Activated CD8-positive, alpha-beta memory T cell treated with anti-CD3 and anti-CD28 coated beads, Interleukin-2, amount 50 U/mL, for 4 hours (primary cell): ENCODE measurements around the gene CCDC171.

Source experiments
- DNase-seq: peaks from one replicate; pipeline ENCODE4 v3.0.0-alpha.2; 2020

CCDC171 gene

DNA sequence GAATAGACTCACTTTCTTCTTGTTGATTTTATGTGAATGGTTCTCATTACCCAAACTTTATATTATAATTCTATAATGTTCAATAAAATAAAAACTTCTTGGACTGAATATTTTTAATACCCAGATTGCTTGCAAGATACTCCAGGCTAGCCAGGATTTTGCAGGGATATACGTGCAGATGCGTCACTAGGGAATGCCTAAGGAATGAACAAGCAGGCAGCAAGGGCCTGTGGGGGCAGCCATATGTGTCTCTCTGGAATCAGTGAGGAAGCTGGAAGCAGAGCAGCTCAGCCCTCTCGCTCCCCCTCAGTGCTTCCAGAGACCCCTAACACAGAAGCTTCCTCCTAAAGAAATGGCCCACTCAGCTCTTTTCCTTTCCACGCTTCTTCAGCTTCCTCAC is 457.4 kb downstream of the CCDC171 start:
- DNase-seq, result no peak

DNA sequence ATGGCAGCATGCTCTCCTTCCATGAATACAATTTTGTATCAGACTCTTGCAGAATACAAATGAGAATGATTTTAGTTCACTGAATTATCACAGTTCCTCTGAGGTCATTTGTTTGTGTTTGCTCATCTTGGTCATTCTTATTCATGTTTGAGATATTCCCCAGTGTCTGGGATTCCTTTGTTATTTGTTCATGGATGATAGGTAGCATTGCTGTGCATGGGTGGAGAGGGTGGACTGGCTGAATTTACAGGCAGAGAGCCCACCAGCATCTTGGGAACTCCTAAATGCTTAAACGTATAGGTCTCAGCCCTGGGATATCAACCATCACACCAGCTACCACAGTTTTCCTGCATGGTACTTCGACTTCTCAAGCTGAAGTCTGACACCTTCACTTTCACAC is 459.8 kb downstream of the CCDC171 start:
- no peak for DNase-seq

DNA sequence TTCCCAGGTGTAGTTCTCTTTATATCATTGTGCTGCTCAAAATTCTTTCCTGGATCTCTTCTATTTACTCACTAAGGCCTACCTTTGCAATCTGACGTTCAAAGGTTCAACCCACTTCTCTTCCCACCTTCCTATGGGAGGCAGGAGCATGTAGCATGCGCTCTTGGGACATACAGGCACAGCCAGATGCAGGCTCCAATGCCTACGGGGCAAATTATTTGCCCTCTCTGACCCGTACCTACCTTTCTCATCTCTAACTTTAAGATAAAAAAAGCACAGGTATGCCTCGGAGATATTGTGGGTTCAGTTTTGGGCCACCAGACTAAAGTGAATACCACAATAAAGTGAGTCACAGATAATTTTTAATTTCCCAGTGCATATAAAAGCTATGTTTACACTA is 460.5 kb downstream of the CCDC171 start:
- DNase-seq, result no peak

DNA sequence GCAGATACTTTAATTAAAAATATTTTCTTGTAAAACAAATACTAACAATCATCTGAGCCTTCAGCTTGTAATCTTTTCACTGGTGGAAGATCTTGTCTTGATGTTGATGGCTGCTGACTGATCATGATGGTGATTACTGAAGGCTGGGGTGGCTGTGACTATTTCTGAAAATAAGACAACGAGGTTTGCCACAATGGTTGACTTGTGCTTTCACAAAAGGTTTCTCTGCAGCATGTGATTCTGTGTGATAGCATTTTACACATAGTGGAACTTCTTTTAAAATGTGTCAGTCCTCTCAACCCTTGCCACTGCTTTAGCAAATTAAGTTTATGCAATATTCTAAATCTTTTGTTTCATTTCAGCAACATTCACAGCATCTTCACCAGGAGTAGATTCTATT is 461.0 kb downstream of the CCDC171 start:
- DNase-seq, result no peak

DNA sequence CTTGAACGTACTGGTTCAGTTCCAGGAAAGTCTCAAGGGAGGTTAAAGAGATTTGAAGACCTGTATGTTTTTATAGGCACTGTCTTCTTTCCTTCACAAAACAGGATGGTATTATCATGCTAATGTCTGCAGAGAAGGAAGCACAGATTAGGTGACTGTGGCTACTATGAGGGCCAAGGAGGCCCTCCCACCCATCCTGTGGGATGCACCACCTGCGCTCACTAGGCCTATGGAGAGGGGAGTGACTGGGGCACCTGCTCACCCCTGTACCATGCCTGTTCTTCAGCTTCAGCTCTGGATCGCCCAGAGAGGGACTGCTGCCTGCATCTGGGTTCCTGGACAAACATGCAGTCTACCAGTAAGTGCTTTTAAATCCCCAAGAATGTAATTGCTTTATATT is 469.4 kb downstream of the CCDC171 start:
- DNase-seq, result no peak

DNA sequence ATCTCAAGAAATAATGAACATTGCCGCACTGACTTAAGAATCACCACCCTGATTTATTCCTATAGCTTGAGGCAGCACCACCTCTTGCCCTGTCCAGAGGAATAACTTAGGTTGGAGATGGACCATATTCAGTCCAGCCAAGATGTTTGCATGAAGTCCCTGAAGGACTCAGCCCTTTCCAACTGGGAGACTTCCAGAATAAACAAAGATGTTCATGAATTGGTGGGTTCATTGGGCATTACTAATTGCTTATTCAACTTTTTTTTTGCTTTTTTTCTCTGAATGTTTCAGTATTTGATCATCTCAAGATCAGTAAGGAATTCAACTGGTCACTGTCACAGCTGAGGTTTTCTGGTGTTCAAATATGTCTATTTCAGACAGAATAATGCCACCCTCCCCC is 470.6 kb downstream of the CCDC171 start:
- DNase-seq, result no peak
